Measurements from ENCODE around the gene PLA2G4F.

PLA2G4F gene

DNA sequence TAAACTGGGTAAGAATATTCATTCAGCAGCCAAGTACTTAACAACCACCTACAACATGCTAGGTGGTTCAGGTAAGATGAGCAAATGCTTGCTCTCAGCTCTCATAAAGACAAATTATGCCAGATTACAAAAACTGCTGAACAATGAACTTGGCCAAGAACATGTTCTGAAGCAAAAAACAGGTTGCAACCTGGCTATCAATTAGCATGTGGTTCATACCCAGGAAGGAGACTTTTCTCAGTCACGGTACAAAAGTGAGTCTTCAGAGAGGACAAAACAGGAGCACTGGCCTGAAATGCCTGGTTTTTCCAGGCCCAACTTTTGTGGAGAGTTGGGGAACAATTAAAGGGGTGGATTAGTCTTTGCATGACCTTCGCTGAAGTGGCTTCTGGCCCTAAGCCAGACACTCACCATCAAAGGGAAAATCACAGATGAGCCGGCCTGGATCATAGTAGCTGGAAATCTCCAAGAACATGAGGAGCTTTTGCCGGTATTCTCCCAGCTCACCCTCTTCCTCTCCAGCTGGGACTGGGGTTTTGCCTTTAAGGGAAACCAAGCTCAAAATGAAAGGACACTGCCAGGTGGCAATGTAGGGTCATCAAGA, 7.6 kb upstream of the PLA2G4F start:
- no peak for TF ChIP-seq CTCF (IDR thresholded peaks at IDR 0.05)

DNA sequence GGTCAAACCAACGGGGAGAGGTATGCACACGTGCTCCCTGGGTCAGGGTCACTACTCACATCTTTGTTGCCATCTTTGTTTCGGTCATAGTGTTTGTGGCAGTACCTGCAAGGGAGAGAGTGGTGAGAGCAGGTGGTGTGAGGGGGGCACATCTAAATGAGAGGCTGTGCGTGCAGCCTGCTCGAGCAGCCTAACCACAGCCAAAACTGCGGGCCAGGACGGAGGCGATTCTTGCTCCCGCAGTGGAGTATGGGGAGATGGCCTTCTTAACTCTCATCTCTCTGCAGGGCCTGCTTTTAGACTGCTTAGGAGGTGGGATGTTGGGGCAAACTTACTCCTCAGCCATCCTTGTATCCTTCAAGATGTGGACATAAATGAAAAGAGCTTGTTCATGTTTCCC, 6.9 kb upstream of the PLA2G4F start:
- TF ChIP-seq CTCF (IDR thresholded peaks at IDR 0.05): no peak

GRCh38 chr15:42160136-42160535, 3.7 kb upstream of the PLA2G4F start:
- no peak for TF ChIP-seq CTCF (IDR thresholded peaks at IDR 0.05)

- TF ChIP-seq CTCF (IDR thresholded peaks at IDR 0.05): no peak
Measured at GRCh38 chr15:42159381-42160015, 3.1 kb upstream of the PLA2G4F start.

DNA sequence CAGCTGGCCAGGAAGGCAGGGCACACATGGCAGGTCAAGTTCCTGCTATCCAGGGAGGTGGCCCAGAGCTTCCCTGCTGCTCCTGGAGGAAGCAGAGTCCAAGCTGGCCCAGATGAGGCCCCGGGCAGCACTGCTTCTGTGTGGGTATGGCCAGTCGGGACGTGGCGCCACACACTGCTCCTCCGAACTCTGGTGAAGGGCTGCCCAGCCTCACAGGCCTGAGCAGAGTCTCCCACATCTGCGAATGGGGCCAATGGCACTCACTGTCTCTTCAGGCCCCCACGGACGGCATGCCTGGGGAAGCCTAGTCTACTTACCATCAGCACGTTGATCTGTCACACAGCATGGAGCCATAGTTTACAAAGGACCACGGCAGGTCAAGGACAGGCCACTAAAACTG, 2.5 kb upstream of the PLA2G4F start:
- no peak for TF ChIP-seq CTCF (IDR thresholded peaks at IDR 0.05)

GRCh38 chr15:42157981-42158765, 1.7 kb upstream of the PLA2G4F start:
- TF ChIP-seq CTCF (IDR thresholded peaks at IDR 0.05): no peak

- no peak for TF ChIP-seq CTCF (IDR thresholded peaks at IDR 0.05)
Measured at GRCh38 chr15:42157381-42157780, 945 bp upstream of the PLA2G4F start.

Data from LNCAP (cell line).